ENCODE results near the gene KRT6C.
"Not testable (repeated sequence)": the region's sequence is repeated elsewhere in the genome, so short reads cannot be mapped to it uniquely, and the experiment has no call there.

KRT6C gene

GRCh38 chr12:52455821-52456220 lies 17.8 kb downstream of the KRT6C start:
- DNase-seq (ENCODE audit: low spot score), result no peak

GRCh38 chr12:52454411-52455201 lies 19.0 kb downstream of the KRT6C start:
- no peak for DNase-seq (ENCODE audit: low spot score)

- DNase-seq (ENCODE audit: low spot score), result no peak
These were observed 21.5 kb downstream of the KRT6C start, which contains the start of gene KRT6B for GRCh38 chr12:52452101-52452500. KRT6B (minus strand) TSS chr12:52452146; CDS start chr12:52452078, 68 bp downstream.

GRCh38 chr12:52448228-52448627 lies 25.4 kb downstream of the KRT6C start:
- DNase-seq (ENCODE audit: low spot score), result no peak

GRCh38 chr12:52447196-52447595 lies 26.4 kb downstream of the KRT6C start:
- DNase-seq (ENCODE audit: low spot score), result not testable (repeated sequence)

GRCh38 chr12:52446367-52447045 lies 27.1 kb downstream of the KRT6C start:
- DNase-seq (ENCODE audit: low spot score), result no peak

- DNase-seq (ENCODE audit: low spot score), result no peak
These were observed 27.7 kb downstream of the KRT6C start for GRCh38 chr12:52445876-52446275.

- DNase-seq (ENCODE audit: low spot score), result no peak
These were observed 28.7 kb downstream of the KRT6C start for GRCh38 chr12:52444647-52445595.

GRCh38 chr12:52443966-52444365 lies 29.6 kb downstream of the KRT6C start:
- no peak for DNase-seq (ENCODE audit: low spot score)

- DNase-seq (ENCODE audit: low spot score), result peak; percentile 78
These were observed 31.0 kb downstream of the KRT6C start for GRCh38 chr12:52442600-52443061.

GRCh38 chr12:52441320-52441911 lies 32.2 kb downstream of the KRT6C start:
- no peak for DNase-seq (ENCODE audit: low spot score)

- no peak for DNase-seq (ENCODE audit: low spot score)
These were observed 32.7 kb downstream of the KRT6C start for GRCh38 chr12:52440821-52441319.

- DNase-seq (ENCODE audit: low spot score), result no peak
These were observed 33.8 kb downstream of the KRT6C start for GRCh38 chr12:52439845-52440244.

GRCh38 chr12:52439420-52439819 lies 34.2 kb downstream of the KRT6C start:
- no peak for DNase-seq (ENCODE audit: low spot score)

GRCh38 chr12:52438305-52439301 lies 35.0 kb downstream of the KRT6C start:
- DNase-seq (ENCODE audit: low spot score), result no peak

- no peak for DNase-seq (ENCODE audit: low spot score)
These were observed 36.1 kb downstream of the KRT6C start for GRCh38 chr12:52437508-52437907.

GRCh38 chr12:52436828-52437474 lies 36.7 kb downstream of the KRT6C start:
- DNase-seq (ENCODE audit: low spot score), result no peak

GRCh38 chr12:52436000-52436827 lies 37.4 kb downstream of the KRT6C start:
- no peak for DNase-seq (ENCODE audit: low spot score)

GRCh38 chr12:52435659-52435999 lies 38.0 kb downstream of the KRT6C start:
- no peak for DNase-seq (ENCODE audit: low spot score)

Measured in iPS-NIHi11 (cell line).